ENCODE measurements around the gene ADCK2. TPM values are rescaled to one million over a fixed set of nuclear protein-coding genes. Genes with fewer than 3 reads are reported as not detected.

The ADCK2 gene
- total and polyA plus RNA-seq, 9 of the 15 experiments (the other 6 are each of a cell fraction or from before 2014, with no cell fraction given), result 0.08 to 14.3 (median 9.7) TPM

DNA sequence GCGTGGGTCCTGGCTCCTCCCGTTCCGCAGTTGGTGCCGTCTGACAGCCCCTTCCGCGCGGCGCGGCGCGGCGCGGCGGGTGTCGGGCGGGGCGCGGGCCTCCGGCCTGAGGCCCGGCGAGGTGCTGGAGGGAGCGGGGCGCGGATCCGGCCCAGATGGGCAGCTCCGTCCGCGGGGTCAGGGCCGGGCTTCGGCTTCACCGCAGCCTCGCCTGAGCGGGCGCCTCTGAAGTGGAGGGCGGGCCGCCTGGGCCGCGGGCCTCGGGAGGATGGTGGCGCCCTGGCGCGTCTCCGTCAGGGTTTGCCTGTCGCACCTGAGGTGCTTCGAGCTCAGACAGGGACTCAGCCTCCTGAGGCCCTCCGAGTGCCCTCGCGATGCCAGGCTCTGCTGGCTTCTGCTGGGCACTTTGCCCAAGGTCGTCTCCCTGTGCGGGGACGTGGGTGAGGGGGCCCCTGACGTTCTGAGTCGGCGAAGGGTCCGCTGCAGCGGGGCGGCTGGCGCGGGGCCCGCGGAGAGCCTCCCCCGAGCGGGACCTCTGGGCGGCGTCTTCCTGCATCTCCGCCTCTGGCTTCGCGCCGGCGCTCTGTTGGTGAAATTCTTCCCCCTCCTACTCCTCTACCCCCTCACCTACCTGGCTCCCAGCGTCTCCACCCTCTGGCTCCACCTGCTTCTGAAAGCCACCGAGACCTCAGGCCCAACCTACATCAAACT is 473 bp downstream of the ADCK2 start (continued):
- TF ChIP-seq, protein P1, sequence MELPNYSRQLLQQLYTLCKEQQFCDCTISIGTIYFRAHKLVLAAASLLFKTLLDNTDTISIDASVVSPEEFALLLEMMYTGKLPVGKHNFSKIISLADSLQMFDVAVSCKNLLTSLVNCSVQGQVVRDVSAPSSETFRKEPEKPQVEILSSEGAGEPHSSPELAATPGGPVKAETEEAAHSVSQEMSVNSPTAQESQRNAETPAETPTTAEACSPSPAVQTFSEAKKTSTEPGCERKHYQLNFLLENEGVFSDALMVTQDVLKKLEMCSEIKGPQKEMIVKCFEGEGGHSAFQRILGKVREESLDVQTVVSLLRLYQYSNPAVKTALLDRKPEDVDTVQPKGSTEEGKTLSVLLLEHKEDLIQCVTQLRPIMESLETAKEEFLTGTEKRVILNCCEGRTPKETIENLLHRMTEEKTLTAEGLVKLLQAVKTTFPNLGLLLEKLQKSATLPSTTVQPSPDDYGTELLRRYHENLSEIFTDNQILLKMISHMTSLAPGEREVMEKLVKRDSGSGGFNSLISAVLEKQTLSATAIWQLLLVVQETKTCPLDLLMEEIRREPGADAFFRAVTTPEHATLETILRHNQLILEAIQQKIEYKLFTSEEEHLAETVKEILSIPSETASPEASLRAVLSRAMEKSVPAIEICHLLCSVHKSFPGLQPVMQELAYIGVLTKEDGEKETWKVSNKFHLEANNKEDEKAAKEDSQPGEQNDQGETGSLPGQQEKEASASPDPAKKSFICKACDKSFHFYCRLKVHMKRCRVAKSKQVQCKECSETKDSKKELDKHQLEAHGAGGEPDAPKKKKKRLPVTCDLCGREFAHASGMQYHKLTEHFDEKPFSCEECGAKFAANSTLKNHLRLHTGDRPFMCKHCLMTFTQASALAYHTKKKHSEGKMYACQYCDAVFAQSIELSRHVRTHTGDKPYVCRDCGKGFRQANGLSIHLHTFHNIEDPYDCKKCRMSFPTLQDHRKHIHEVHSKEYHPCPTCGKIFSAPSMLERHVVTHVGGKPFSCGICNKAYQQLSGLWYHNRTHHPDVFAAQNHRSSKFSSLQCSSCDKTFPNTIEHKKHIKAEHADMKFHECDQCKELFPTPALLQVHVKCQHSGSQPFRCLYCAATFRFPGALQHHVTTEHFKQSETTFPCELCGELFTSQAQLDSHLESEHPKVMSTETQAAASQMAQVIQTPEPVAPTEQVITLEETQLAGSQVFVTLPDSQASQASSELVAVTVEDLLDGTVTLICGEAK (IDR thresholded peaks at IDR 0.05), result 0 out of 2 replicates have a peak, but pooled peaks have one; percentile 44
- TF ChIP-seq, protein P1 (CRISPR knock-in tag; IDR thresholded peaks at IDR 0.05), result no peak
- TF ChIP-seq ZNF12 (CRISPR knock-in tag; IDR thresholded peaks at IDR 0.05) (0 out of 2 replicates have a peak, but pooled peaks have one; percentile 21), ZNF583 (CRISPR knock-in tag; IDR thresholded peaks at IDR 0.05) (peak; percentile 26; the same call in 1 of the 2 replicates), HMG20B (CRISPR knock-in tag; IDR thresholded peaks at IDR 0.05) (no peak), KDM2B (CRISPR knock-in tag; IDR thresholded peaks at IDR 0.05) (peak; percentile 81), PCBP1 (IDR thresholded peaks at IDR 0.05; ENCODE audit: low read depth, low read length, poor library complexity, severe bottlenecking) (peak; percentile 33), FIP1L1 (IDR thresholded peaks at IDR 0.05; ENCODE audit: low read depth, low read length, poor library complexity, severe bottlenecking) (peak; percentile 65), MEIS2 (IDR thresholded peaks at IDR 0.05; ENCODE audit: partially characterized antibody) (peak; percentile 11), BCOR (IDR thresholded peaks at IDR 0.05) (0 out of 2 replicates have a peak, but pooled peaks have one; percentile 35), HNRNPL (IDR thresholded peaks at IDR 0.05; ENCODE audit: low read depth, low read length) (peak; percentile 37; the same call in 1 of the 2 replicates), KLF1 (tag; IDR thresholded peaks at IDR 0.05) (peak; percentile 51; the same call in 1 of the 2 replicates), SREBF1 (IDR thresholded peaks at IDR 0.05; ENCODE audit: borderline replicate concordance, low read depth, low read length) (no peak)
- TF ChIP-seq, protein P2, sequence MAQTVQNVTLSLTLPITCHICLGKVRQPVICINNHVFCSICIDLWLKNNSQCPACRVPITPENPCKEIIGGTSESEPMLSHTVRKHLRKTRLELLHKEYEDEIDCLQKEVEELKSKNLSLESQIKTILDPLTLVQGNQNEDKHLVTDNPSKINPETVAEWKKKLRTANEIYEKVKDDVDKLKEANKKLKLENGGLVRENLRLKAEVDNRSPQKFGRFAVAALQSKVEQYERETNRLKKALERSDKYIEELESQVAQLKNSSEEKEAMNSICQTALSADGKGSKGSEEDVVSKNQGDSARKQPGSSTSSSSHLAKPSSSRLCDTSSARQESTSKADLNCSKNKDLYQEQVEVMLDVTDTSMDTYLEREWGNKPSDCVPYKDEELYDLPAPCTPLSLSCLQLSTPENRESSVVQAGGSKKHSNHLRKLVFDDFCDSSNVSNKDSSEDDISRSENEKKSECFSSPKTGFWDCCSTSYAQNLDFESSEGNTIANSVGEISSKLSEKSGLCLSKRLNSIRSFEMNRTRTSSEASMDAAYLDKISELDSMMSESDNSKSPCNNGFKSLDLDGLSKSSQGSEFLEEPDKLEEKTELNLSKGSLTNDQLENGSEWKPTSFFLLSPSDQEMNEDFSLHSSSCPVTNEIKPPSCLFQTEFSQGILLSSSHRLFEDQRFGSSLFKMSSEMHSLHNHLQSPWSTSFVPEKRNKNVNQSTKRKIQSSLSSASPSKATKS (CRISPR knock-in tag; IDR thresholded peaks at IDR 0.05), result no peak
- TF ChIP-seq, protein P3, sequence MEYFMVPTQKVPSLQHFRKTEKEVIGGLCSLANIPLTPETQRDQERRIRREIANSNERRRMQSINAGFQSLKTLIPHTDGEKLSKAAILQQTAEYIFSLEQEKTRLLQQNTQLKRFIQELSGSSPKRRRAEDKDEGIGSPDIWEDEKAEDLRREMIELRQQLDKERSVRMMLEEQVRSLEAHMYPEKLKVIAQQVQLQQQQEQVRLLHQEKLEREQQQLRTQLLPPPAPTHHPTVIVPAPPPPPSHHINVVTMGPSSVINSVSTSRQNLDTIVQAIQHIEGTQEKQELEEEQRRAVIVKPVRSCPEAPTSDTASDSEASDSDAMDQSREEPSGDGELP (CRISPR knock-in tag; IDR thresholded peaks at IDR 0.05; ENCODE audit: borderline replicate concordance), result peak; percentile 65; the same call in 1 of the 2 replicates
